K562 (cell line): Measurements from ENCODE around the gene MTHFR. TPM values are rescaled to one million over a fixed set of nuclear protein-coding genes. Genes with fewer than 3 reads are reported as not detected.
A peak's percentile ranks its signal among the peaks of the same experiment; 100 is the strongest.

ENCODE experiments used
- ATF7 ChIP-seq: fragments of 450-650 bp; IDR thresholded peaks from 2 replicates; pipeline ENCODE4 v1.7.1; 2014; ENCODE audit warnings: mild to moderate bottlenecking, moderate library complexity
- CC2D1A ChIP-seq: fragments of 450-650 bp; IDR thresholded peaks from 2 replicates; pipeline ENCODE4 v1.6.1; 2017; ENCODE audit warnings: mild to moderate bottlenecking
- FOXK1 ChIP-seq: sonication (generic); formaldehyde crosslinking; IDR thresholded peaks from 2 replicates; pipeline ENCODE4 v1.8.0; 2022; ENCODE audit warnings: missing genetic modification reagents, mild to moderate bottlenecking, borderline replicate concordance
- GATAD2B ChIP-seq: fragments of 450-650 bp; IDR thresholded peaks from 2 replicates; pipeline ENCODE4 v1.6.1; 2017; ENCODE audit warnings: mild to moderate bottlenecking, borderline replicate concordance
- HNRNPK ChIP-seq: fragments of 200-400 bp; formaldehyde crosslinking; IDR thresholded peaks from one replicate; pipeline ENCODE4 v1.6.1; 2018; ENCODE audit warnings: mild to moderate bottlenecking, low read depth, low read length; ENCODE audit not compliant: poor library complexity, severe bottlenecking
- HNRNPUL1 ChIP-seq: fragments of 200-400 bp; formaldehyde crosslinking; IDR thresholded peaks from 2 replicates; pipeline ENCODE4 v1.6.1; 2017; ENCODE audit warnings: low read length
- KLF10 ChIP-seq: fragments of 250-450 bp; sonication (Bioruptor Pico); IDR thresholded peaks from 2 replicates; pipeline ENCODE4 v1.6.1; 2021; ENCODE audit warnings: matching md5 sums
- POLR2G ChIP-seq: fragments of 200-400 bp; formaldehyde crosslinking; IDR thresholded peaks from 2 replicates; pipeline ENCODE4 v1.6.1; 2017; ENCODE audit warnings: low read depth, mild to moderate bottlenecking, antibody characterized with exemption, low read length, moderate library complexity
- RBFOX2 ChIP-seq: fragments of 200-400 bp; formaldehyde crosslinking; IDR thresholded peaks from 2 replicates; pipeline ENCODE4 v1.6.1; 2017; ENCODE audit warnings: low read depth, mild to moderate bottlenecking, low read length, moderate library complexity
- RFX5 ChIP-seq: IDR thresholded peaks from 2 replicates; pipeline ENCODE4 v1.6.1; 2011; ENCODE audit warnings: low read depth, mild to moderate bottlenecking, improper control_type of control experiment, low read length
- TEAD2 ChIP-seq: fragments of 450-650 bp; IDR thresholded peaks from 2 replicates; pipeline ENCODE4 v1.6.1; 2016; ENCODE audit warnings: missing genetic modification characterization, control low read depth, missing compliant biosample characterization
- TRIM28 ChIP-seq: fragments of 450-650 bp; IDR thresholded peaks from 2 replicates; pipeline ENCODE4 v1.6.1; 2017
- XRCC5 ChIP-seq: fragments of 200-400 bp; formaldehyde crosslinking; IDR thresholded peaks from 2 replicates; pipeline ENCODE4 v1.6.1; 2017; ENCODE audit warnings: low read depth, mild to moderate bottlenecking, low read length
- ZFP1 ChIP-seq: fragments of 450-650 bp; formaldehyde crosslinking; IDR thresholded peaks from 2 replicates; pipeline ENCODE4 v1.4.0; 2020; ENCODE audit warnings: mild to moderate bottlenecking, mixed read lengths
- ZNF431 ChIP-seq: sonication (generic); formaldehyde crosslinking; IDR thresholded peaks from 2 replicates; pipeline ENCODE4 v1.8.0; 2022; ENCODE audit warnings: mild to moderate bottlenecking, missing genetic modification reagents
- ZNF436 ChIP-seq: fragments of 250-450, 450-650 bp; sonication (Bioruptor Pico); formaldehyde crosslinking; IDR thresholded peaks from 2 replicates; pipeline ENCODE4 v1.7.0; 2020; ENCODE audit warnings: mild to moderate bottlenecking
- polyA plus RNA-seq, 8 experiments: library from polyadenylated mRNA; depleted of rRNA in 4 of 8; stranded (reverse) in 5 of 8; unstranded in 3 of 8; fragments of >200 nt; fragmentation: Nextera tagmentation in 2 of 8; fragmentation: Illumina TruSeq in 1 of 8; extraction: Ambion mirVana in 2 of 8; extraction: Trizol in 1 of 8; gene quantifications; 2 replicates each; pipeline versions ENCODE4 v1.2.1 to v1.2.3, GENCODE V29; 2011 to 2014; ENCODE audit warnings: inconsistent platforms in 1 of 8, missing spikeins in 1 of 8
- total RNA-seq, 7 experiments: library from RNA; depleted of rRNA in 6 of 7; stranded (reverse); fragments of >200 nt in 6 of 7; fragmentation: Illumina TruSeq in 2 of 7; extraction: Trizol in 2 of 7; gene quantifications; 2 replicates each; pipeline versions ENCODE4 v1.2.1 to v1.2.3, GENCODE V29; 2011 to 2021; ENCODE audit warnings: low replicate concordance in 1 of 7
- TF ChIP-seq, protein P1 (sequence below): fragments of 450-650 bp; formaldehyde crosslinking; IDR thresholded peaks from 2 replicates; pipeline ENCODE4 v1.4.0; 2022; ENCODE audit warnings: mild to moderate bottlenecking, moderate library complexity
- TF ChIP-seq, protein P2 (sequence below): conservative IDR thresholded peaks from 2 replicates; pipeline ENCODE4 v1.6.1; 2011; ENCODE audit warnings: low read depth, mild to moderate bottlenecking, low read length; ENCODE audit not compliant: control insufficient read depth
- TF ChIP-seq, protein P3 (sequence below): sonication (generic); formaldehyde crosslinking; IDR thresholded peaks from 2 replicates; pipeline ENCODE4 v1.9.0; 2022; ENCODE audit warnings: mild to moderate bottlenecking, missing genetic modification reagents
- TF ChIP-seq, protein P4 (sequence below), 2 experiments: fragments of 200-800 bp in 1 of 2; sonication (Bioruptor generic) in 1 of 2; sonication (generic) in 1 of 2; formaldehyde crosslinking in 1 of 2; IDR thresholded peaks in 1 of 2; conservative IDR thresholded peaks in 1 of 2; 2 replicates each; pipeline versions ENCODE4 v1.5.0 to v1.6.1; 2016 to 2020; ENCODE audit warnings: missing compliant biosample characterization in 1 of 2, missing genetic modification characterization in 1 of 2, missing genetic modification reagents in 1 of 2
- TF ChIP-seq, protein P5 (sequence below): fragments of 450-650 bp; formaldehyde crosslinking; conservative IDR thresholded peaks from 2 replicates; pipeline ENCODE4 v1.4.0; 2022; ENCODE audit warnings: mild to moderate bottlenecking, missing genetic modification characterization
- TF ChIP-seq, protein P6 (sequence below): fragments of 450-650 bp; formaldehyde crosslinking; IDR thresholded peaks from 2 replicates; pipeline ENCODE4 v1.4.0; 2022; ENCODE audit warnings: missing genetic modification characterization

MTHFR gene
- total and polyA plus RNA-seq, 9 of the 15 experiments (the other 6 are each of a cell fraction or from before 2014, with no cell fraction given) = 5.0 to 104 (median 62.6) TPM

DNA sequence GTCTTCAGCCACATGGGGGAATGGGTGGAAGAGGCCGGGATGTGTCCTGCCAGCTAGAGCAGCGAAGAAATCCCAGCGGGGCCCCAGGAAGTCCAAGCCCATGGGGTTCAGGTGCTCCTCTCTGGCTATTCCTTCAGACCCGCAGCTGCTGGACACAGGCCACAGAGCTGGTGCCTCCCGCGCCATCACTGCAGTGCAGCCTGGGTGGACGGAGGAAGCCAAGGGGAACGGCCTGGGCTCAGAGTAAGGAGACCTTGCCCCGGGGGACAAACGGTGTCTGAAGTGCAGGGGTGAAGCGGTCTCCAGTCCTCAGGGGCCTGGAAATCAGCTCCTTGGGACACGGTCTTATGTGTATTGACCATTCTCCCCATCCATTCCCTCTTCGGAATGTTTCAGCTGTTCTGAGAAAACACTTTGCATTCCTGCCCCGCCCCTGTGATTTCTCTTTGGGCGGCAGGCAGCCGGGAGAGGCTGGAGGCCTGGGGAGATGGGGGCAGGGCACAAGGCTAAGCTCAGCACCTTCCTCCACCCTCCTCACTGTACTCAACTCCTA, 18.4 kb downstream of the MTHFR start (continued):
- TF ChIP-seq, protein P1, sequence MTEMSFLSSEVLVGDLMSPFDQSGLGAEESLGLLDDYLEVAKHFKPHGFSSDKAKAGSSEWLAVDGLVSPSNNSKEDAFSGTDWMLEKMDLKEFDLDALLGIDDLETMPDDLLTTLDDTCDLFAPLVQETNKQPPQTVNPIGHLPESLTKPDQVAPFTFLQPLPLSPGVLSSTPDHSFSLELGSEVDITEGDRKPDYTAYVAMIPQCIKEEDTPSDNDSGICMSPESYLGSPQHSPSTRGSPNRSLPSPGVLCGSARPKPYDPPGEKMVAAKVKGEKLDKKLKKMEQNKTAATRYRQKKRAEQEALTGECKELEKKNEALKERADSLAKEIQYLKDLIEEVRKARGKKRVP = peak; percentile 34; the same call in 1 of the 2 replicates
- TF ChIP-seq ATF7 = no peak
- TF ChIP-seq, protein P2, sequence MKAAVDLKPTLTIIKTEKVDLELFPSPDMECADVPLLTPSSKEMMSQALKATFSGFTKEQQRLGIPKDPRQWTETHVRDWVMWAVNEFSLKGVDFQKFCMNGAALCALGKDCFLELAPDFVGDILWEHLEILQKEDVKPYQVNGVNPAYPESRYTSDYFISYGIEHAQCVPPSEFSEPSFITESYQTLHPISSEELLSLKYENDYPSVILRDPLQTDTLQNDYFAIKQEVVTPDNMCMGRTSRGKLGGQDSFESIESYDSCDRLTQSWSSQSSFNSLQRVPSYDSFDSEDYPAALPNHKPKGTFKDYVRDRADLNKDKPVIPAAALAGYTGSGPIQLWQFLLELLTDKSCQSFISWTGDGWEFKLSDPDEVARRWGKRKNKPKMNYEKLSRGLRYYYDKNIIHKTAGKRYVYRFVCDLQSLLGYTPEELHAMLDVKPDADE = no peak
- TF ChIP-seq RFX5 = no peak
- TF ChIP-seq FOXK1 (CRISPR knock-in tag) = no peak
- TF ChIP-seq, protein P3, sequence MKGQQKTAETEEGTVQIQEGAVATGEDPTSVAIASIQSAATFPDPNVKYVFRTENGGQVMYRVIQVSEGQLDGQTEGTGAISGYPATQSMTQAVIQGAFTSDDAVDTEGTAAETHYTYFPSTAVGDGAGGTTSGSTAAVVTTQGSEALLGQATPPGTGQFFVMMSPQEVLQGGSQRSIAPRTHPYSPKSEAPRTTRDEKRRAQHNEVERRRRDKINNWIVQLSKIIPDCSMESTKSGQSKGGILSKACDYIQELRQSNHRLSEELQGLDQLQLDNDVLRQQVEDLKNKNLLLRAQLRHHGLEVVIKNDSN = 0 out of 2 replicates have a peak, but pooled peaks have one; percentile 24
- no peak for TF ChIP-seq KLF10 (CRISPR knock-in tag)
- 0 out of 2 replicates have a peak, but pooled peaks have one; percentile 39 for TF ChIP-seq ZFP1
- peak; percentile 81 for TF ChIP-seq POLR2G
- TF ChIP-seq TEAD2 (tag) = 0 out of 2 replicates have a peak, but pooled peaks have one; percentile 2
- TF ChIP-seq, protein P4, sequence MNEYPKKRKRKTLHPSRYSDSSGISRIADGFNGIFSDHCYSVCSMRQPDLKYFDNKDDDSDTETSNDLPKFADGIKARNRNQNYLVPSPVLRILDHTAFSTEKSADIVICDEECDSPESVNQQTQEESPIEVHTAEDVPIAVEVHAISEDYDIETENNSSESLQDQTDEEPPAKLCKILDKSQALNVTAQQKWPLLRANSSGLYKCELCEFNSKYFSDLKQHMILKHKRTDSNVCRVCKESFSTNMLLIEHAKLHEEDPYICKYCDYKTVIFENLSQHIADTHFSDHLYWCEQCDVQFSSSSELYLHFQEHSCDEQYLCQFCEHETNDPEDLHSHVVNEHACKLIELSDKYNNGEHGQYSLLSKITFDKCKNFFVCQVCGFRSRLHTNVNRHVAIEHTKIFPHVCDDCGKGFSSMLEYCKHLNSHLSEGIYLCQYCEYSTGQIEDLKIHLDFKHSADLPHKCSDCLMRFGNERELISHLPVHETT (CRISPR knock-in tag; conservative IDR thresholded peaks at IDR 0.05 in 1 of 2, IDR thresholded peaks at IDR 0.05 in 1 of 2) = no peak
- TF ChIP-seq HNRNPUL1 = no peak
- TF ChIP-seq CC2D1A = no peak
- TF ChIP-seq, protein P5, sequence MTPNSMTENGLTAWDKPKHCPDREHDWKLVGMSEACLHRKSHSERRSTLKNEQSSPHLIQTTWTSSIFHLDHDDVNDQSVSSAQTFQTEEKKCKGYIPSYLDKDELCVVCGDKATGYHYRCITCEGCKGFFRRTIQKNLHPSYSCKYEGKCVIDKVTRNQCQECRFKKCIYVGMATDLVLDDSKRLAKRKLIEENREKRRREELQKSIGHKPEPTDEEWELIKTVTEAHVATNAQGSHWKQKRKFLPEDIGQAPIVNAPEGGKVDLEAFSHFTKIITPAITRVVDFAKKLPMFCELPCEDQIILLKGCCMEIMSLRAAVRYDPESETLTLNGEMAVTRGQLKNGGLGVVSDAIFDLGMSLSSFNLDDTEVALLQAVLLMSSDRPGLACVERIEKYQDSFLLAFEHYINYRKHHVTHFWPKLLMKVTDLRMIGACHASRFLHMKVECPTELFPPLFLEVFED (CRISPR knock-in tag) = 0 out of 2 replicates have a peak, but pooled peaks have one; percentile 10
- TF ChIP-seq RBFOX2 = peak; percentile 60
- no peak for TF ChIP-seq GATAD2B
- TF ChIP-seq XRCC5 = no peak
- no peak for TF ChIP-seq ZNF436 (CRISPR knock-in tag)
- TF ChIP-seq HNRNPK = no peak
- TF ChIP-seq ZNF431 (CRISPR knock-in tag) = no peak
- TF ChIP-seq, protein P6, sequence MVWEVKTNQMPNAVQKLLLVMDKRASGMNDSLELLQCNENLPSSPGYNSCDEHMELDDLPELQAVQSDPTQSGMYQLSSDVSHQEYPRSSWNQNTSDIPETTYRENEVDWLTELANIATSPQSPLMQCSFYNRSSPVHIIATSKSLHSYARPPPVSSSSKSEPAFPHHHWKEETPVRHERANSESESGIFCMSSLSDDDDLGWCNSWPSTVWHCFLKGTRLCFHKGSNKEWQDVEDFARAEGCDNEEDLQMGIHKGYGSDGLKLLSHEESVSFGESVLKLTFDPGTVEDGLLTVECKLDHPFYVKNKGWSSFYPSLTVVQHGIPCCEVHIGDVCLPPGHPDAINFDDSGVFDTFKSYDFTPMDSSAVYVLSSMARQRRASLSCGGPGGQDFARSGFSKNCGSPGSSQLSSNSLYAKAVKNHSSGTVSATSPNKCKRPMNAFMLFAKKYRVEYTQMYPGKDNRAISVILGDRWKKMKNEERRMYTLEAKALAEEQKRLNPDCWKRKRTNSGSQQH = no peak
- TF ChIP-seq TRIM28 = no peak
